ENCODE measurements around the gene AGPAT2.

DNA sequence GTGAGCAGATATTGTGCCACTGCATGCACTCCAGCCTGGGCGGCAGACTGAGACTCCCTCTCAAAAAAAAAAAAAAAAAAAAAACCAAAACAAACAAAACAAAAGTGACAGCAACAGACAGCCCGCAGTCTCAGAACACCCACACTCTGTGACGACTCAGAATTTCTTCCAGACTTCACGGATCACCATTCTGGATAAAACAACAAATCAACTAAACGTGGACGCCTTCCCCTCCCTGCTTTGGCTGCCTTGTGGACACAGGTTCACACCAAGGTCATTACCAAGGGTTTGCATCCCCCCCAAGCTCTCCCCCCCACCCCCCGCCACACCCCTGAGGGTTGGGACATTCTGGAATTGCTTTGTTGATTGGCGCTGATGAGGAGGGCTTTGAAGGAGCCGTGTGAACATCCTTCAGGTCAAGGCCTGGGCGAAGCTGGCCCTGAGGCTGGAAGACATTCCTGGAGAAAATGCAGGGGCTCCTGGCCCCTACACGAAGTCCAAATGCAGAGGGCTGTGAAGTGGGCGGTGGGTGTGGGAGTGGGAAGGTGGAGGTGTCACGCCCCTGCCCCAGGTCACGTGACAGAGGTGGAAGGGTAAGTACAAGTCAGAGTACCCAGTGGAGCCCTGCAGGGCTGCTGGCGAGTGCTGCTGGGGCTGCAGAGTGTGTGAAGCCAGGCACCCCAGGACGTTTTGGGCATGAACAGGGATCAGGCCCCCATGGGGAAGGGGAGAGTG, 45.4 kb upstream of the AGPAT2 start:
- TF ChIP-seq, protein P1, sequence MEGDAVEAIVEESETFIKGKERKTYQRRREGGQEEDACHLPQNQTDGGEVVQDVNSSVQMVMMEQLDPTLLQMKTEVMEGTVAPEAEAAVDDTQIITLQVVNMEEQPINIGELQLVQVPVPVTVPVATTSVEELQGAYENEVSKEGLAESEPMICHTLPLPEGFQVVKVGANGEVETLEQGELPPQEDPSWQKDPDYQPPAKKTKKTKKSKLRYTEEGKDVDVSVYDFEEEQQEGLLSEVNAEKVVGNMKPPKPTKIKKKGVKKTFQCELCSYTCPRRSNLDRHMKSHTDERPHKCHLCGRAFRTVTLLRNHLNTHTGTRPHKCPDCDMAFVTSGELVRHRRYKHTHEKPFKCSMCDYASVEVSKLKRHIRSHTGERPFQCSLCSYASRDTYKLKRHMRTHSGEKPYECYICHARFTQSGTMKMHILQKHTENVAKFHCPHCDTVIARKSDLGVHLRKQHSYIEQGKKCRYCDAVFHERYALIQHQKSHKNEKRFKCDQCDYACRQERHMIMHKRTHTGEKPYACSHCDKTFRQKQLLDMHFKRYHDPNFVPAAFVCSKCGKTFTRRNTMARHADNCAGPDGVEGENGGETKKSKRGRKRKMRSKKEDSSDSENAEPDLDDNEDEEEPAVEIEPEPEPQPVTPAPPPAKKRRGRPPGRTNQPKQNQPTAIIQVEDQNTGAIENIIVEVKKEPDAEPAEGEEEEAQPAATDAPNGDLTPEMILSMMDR (IDR thresholded peaks at IDR 0.05 in 4 of 5, conservative IDR thresholded peaks at IDR 0.05 in 1 of 5) = no peak
- TF ChIP-seq POLR2A (IDR thresholded peaks at IDR 0.05) = no peak
